DMS79 treated with DMSO at 0.1 percent for 48 hours (cell line): ENCODE measurements around the gene TRIB2.
"Not testable (repeated sequence)": the region's sequence is repeated elsewhere in the genome, so short reads cannot be mapped to it uniquely, and the experiment has no call there.

Experiments
- DNase-seq: peaks from one replicate; lab custom pipeline; 2025; lab: John Stamatoyannopoulos, UW

TRIB2 gene

DNA sequence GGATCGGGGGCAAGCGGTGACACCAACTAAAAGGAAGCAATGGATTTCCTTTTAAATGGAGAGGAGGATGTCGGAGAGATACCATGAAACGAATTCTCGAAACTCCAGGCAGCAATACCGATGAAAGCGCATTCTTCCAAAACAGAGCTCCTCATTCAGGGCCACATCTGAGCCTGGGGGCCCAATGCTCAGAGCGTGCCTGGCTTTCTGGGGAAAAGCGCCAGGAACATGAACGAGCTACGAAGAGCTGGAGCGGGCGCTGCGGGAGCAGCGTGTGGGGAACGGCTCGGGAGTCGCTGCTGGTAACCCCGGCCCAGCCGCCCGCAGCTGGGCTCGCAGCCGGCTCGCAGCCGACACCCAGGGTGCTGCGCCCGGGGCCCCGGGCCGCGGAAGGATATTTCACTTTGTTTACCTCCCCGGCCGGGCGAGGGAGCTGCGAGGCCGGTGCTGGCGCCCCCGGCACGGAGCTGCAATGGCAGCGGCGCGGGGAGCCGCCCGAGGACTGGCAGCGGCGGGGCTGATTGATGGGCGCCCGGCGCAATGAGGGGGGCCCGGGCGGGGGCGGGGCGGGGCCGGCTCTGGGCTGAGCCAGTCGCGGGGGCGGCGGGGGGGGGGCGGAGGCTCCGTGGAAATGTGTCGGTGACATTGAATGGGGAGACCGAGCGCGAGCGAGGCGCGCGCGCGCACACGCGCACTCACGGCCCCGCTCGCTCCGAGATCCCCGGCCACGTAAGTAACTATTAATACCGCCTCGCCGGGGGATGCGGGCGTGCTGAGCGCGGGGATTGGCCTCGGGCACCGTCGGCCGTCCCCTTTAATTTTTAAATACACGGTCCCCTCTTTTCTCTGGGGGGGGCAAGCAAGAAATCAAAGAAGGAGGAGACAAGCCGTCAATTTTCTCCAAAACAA is at the start of gene TRIB2:
Gene TRIB2, plus strand, starts transcription at position 655 of the 909 bp plus-strand sequence. CDS start 1,372 bp downstream, outside the sequence.
- peak; percentile 46 for DNase-seq

DNA sequence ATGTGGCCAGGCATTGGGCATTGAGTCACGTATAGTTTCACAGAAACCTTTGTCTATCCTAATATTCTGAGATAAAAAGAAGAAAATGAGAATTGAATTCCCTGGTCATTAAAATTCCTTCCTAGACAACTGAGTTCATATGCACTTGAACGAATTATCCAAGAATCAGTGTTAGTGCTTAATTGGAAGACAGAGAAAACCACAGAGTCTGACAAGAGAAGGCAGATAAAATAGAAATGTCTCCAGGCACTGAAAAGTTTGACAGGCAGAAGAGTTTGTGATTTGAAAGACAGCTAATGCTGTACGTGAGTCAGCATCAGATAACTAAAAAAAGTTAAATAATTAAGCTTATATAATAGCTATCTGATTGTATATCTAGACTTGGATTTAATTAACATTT is 47.7 kb upstream of the TRIB2 start:
- DNase-seq = no peak

DNA sequence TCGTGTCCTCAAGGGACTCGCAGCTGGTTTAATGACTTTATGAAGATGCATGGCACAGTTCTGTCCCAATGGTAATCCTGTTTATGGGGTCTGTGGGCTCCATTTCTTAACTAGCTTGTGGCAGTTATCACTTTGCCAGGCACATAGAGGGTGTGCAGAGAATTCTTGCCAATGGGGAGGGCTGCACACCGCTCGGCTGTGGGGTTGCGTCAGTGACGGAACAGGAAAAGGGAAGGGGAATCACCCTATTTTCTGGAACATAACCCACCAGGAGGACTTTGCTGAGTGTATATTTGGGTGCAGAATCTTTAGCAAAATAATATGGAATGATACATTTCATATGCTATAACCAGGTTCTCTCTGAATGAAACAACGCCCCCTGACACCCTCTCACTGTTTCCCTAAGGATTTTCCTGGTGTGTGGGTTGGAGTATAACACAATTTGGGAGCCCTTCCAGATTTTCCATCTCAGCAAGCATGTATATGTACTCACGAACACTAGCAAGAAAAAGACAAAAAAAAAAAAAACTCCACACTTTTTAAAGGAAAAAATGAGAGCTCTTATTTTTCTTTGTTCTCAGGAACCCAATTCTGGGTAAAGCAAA is 43.9 kb upstream of the TRIB2 start:
- DNase-seq = no peak

DNA sequence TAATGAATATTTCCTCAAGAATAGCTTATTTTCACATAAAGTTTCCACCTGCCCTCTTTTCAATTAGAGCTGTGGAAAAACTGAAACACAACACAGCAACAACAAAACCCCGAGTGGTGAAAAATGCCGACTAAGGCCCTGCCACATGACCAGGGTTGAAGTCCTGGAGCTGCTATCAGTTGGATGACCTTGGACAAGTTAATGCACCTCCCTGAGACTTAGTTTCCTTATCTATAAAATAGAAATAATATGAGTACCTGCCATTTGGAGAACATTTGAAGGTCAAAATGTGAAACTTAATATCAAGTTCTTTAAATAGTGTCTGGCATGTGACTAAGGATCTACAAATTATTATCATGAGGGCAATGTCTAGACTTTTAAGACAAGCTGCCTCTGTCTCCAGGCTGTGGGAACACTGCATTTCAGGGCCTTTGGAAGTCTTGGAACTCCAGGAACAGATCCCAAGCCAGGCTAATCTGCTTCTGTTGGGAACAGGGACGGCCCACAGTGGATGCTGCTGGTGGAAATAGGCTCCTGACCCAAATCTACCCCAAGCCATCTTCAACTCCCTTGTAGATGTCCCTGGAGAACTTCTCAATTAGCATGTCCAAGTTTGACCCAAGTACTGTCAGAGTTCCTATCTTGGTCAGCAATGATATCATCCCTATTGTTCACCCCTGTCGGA is 42.0 kb upstream of the TRIB2 start:
- no peak for DNase-seq

DNA sequence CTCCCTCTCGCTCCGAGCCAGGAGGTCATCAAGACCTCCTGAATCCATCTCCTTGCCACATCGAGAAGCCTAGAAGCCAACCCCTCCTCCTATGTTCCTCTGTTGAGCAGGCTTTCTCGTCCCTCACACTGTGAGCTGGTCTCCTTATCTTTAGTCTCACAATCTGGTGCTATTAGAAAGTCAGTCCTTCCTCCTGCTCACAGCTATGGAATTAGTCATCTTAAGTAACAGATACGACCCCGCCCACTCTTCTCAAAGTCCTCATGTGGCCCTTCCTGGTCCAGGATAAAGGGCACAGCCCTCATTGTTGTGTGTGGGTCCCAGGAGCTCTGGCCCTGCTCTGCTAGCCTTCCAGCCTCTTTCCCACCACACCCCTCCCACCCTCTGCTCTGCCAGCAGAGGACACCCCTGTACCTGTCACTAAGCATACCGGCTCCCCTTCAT is 41.4 kb upstream of the TRIB2 start:
- DNase-seq = no peak

DNA sequence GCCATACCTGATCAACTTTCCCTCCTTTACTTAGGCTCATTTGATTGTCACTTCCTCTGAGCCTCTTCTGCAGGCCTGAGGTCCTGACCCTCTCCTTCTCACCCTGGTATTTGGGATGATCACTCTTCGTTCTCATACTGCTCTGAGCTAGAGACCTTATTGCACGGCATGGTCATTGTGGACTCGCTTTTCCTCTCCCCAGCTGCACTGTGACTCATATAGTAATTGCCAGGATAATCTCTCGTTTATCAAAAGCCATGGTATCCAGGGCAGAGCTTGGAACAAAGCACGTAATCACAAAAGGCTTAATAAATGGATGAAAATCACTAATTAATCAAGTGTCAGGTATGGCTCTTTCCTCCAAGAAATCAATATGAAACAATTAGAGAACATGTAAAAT is 40.9 kb upstream of the TRIB2 start:
- DNase-seq = no peak

DNA sequence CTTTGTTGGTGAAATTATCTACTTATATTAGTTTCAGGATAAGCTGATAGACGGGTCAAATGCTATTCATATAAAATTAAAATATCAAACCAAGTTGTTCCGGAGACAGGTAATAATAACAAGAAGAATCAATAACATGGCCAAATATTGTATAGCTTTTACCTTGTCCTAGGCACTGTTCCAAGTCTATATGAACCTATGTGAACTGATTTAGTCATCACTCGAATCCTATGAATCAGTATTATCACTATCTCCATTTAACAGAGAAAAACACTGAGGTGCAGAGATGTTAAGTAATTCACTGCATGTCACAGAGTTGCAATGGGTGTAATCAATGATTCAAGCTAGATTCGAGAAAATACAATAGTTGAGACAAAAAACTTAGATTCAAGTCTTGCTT is 40.0 kb upstream of the TRIB2 start:
- DNase-seq = no peak

DNA sequence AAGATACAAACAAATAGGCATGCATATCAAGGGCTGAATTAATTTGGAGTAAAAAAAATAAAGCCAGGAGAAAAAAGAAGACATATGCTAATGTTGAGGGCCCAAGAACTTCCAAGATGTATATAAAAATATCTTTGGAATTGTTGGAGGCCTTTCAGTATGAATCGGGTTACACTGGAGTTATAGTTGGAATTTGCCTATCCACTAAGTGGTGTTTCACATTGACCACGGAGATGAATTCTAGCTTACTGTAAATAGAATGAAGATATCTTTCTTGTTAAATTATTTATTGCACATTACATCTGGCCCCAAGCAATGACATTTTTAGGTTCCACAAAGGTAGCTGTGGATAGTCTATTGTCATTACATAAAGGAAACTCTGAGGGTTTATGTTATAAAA is 38.5 kb upstream of the TRIB2 start:
- DNase-seq = no peak

DNA sequence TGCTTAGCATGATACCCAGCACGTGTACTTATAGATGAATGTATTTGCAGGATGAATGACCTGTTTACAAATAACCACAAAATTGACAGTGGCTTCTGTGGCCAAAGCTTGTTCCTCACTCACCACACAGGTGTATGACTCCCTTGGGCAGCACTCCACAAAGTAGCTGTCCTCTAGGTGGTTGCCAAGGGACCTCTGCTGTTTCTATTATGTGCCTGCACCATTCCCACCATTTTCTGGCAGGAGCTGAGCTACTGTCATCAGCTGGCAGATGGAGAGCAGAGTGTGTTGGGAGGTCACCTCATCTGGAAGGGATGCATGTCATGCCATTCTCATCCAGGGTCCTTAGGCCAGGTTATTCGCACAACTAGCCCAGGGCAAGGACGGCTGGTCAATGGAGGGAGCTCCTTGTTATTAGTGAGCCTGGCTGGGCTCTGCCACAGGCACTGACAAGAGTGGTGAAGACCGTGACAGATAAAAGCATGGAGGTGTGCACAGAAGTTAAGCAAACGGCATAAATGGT is 37.1 kb upstream of the TRIB2 start:
- no peak for DNase-seq

DNA sequence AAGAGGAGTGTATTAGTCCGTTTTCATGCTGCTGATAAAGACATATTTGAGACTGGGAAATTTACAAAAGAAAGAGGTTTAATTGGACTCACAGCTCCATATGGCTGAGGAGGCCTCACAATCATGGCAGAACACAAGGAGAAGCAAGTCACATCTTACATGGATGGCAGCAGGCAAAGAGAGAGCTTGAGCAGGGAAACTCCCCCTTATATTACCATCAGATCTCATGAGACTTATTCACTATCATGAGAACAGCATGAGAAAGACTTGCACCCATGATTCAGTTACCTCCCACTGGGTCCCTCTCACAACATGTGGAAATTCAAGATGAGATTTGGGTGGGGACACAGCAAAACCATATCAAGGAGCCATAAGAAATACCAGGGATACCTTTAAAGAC is 36.6 kb upstream of the TRIB2 start:
- DNase-seq = not testable (repeated sequence)

DNA sequence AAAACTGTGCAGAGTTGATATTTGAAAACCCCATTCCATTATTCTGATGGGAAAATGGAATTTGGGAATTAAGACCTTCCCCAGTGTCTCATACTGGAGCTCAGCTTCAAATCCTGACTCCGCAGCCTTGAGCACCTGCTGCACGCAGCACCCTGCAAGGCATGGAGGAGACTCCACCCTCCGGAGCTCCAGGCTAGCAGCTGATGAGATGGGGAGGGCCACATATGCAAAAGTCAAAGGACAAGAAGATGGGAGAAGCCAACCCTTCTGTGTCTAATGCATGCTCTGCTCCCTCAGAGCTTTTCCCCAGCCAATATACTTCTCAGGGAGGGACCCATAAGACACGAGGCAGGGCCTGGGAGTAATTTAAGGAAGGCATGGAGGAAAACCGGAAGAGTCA is 34.7 kb upstream of the TRIB2 start:
- DNase-seq = no peak

DNA sequence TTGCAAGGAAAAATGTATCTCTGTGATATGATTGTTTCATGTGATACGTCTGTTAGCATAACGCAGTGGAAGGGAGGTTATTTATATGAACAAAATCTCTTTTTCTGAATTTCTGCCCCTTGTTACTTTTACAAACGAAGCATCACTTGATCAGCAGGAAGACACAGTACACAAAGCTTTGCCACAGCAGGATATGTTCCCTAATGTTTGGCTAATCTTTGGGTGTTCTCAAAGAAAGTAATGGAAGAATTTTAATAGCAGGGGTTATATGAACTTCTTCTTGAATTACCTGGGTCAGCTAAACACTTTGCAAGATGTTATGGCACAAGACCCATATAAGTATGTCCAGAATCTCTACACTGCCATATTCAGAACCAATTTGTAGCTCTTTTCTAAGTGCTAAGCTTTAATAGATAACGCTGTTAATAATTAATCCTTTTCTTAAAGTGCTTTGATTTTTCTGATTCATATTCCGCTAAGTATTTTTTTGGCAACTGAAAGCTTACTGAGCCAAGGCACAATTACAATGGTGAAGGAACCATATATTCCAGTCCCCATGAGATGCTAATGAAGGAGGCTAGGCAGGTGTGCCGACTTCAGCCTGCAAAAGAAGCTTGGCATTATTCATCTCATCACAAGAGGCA is 33.2 kb upstream of the TRIB2 start:
- DNase-seq = no peak

DNA sequence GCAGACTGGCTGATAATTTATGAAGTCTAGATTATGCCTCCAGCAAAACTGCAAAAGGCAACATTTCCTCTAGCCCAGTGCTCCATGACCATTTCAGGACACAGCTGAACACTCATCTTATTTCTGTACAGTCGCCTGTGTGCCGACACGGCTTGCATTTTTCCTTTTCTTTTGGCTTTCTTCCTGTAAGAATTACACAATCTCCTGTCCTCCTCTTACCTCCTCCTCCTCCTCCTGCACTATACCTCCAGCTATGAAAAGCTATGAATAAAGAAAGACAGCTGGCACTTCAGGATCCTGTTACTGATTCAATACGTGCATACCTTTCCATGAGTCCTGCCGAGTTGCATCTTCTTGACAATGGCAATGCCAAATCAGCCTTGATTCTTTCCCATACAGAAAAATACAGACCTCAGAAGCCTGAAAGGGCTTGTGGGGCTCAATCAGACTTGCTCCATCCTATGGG is 32.2 kb upstream of the TRIB2 start:
- DNase-seq = no peak

DNA sequence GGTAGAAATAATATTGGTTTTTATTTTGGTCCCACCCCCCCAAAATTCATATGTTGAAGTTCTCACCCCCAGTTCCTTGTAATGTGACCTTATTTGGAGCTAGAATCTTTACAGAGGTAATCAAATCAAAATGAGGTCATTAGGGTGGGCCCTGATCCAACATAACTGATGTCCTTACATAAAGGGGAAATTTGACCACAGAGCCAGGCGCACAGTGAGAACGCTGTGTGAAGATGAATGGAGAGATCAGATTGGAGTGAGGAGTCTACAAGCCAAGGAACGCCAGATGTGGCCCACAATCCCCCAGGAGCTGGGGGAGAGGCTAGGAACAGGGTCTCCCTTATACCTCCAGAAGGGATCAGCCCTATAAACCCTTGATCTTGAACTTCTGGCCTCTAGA is 31.6 kb upstream of the TRIB2 start:
- DNase-seq = no peak

DNA sequence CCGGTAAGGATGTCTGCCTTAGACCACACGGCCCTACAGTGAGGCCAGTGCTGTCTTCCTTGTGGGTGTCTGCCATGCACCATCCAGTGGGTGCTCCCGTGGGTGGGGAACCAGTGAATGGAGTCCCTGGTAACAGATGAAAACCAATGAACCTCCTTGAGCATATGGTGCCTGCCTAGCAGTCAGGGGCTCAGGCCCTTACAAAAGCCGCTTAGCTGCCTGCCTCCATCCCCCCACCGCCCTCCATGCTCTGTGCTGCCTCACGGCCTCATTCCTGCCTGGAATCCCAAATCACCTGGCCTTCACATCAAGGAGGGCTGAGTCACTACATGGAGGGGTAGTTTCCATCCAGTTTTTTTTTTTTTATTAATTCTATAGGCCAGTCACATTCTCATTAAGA is 30.8 kb upstream of the TRIB2 start:
- no peak for DNase-seq

DNA sequence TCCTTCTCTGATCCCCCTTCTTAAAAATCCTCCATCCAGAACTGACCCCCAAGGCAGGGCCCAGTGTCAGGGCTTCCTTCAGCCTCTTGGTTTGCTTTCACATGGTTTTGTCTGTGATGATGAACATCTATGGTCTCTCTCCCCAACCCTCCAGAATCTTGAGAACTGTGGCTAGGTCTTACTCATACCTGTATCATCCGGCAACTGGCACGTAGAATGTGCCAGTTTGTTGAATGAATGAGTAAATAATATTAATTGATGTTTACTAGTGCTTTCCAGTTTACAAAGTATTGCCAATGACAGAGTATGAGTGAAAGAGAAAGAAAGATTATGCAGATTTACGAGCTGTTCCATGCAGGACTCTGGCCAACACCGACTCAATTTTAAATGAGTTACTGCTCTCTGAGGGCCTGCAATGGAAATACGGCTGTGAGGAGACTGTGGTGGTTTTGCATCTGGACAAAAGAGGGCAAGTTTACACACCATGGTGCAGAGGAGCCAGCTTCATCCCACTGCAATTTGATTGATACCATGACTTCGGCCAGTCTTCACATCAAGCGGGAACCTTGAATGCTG is 29.9 kb upstream of the TRIB2 start:
- no peak for DNase-seq

DNA sequence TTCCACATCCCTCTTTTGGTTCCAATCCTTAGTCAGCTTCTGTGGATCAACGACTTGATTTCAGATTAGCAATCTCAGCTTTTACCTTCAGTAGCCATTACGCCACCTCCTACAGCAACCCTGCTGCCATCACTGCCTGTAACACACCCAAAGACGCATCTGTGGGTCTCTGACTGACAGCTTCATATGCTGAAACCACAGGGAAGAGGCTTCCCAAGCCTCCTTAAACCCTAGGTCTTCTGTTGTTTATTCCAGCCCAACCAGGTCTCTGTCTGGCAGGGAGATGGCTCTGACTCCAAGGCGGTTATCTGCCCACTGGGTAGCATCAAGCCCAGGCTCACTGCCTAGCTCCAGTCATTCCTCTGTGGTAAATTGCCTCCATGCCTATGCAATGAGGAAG is 28.6 kb upstream of the TRIB2 start:
- DNase-seq = no peak

DNA sequence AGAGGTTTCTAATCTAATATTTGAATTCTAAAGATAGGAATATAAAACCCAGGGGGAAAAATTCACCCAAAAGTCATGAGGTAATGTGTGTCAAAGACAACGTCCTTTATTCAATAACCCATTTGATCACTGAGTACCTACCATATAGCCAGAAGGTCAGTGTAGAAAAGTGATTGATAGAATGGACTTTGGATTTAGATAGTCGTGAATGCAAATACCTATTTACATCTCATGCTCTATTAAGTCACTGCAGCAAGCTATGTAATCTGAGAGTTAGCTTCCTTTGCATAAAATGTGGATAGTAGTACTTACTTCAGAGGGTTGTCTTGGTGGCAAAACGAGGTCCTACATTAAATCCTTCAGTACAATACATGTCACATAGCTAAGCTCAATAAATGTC is 27.8 kb upstream of the TRIB2 start:
- no peak for DNase-seq

DNA sequence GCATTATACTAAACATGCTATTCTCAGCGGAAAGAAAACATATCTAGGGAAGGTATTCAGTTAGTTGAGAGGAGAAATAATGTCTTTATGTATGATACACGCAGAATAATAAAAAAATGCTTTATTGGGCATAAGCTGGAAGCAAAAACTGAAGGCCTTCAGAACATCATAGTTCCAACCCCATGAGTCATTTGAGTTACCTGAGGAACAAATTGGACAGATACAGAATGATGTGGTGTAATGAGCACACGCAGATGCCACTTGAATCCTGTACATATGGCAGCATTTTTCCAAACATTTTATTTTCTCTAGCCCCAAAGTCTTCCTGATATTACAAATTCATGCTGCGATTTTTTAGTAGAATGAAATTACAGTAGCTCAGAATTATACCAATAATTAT is 23.2 kb upstream of the TRIB2 start:
- DNase-seq = no peak

DNA sequence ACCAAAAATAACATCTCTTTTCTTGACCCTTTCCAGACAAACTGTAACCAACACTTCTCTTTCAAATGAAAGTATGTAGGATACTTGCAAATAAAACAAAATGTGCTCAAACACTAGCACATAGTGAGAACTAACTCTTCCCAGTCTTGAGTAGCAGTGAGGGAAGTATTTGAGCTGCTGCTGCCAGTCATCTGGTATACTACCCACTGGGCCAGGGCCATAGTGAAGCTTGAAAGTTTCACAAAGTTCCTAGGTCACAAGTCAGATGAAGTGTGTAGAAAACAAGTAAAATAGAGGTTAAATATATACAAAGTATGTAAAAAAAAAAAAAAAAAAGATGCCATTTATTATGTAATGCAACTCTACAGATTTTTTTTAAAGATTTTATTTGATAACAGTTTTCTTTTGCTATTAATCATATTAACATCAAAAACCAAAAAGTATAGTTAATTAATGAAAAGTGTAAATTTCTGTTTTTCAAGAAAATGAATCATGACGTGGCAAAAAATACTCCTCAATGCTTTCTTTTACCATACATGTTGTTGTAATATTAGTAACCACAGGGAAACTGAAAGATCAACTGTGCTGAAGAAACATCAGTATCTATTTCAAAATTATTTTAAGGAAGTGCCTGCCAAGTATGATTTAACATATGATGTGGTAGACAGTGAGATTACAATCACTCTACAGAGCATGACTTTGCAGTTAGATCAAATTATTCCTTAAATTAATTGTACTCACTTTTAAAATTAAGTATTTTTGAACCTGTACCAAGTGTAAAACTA is 21.6 kb upstream of the TRIB2 start:
- DNase-seq = no peak

DNA sequence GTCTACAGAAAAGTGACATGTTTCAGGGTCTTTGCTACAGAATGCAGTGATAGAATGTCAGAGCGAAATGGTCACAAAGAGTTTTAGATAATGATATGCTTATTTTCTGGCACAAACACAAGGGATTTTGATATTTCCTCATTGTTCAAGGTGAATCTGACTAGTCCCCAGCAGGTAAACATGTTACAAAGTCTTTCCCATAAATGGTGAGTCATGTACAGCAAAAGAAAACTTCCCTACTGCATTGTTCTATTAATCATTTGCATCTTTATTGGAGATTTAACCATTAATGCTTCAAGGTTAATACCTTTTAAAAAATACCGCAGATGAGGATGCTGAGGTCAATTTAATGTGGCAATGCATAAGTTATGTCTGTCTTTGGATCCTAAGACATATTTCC is 19.1 kb upstream of the TRIB2 start:
- DNase-seq = no peak
